GM23338 (cell line): ENCODE results near the gene DENND5A. TPM values are rescaled to one million over a fixed set of nuclear protein-coding genes. Genes with fewer than 3 reads are reported as not detected.

ENCODE experiments used
- ATAC-seq: fragments of 200-7000 bp; cut with Tn5 transposase; 3 replicates; pipeline ENCODE4 v1.9.1; 2020
- DNase-seq: peaks from one replicate; pipeline ENCODE4 v3.0.0-alpha.2; 2015; ENCODE audit warnings: low spot score
- H2AFZ ChIP-seq: fragments of 200-600 bp; sonication (generic); 2 replicates; pipeline ENCODE4 v1.8.0; 2016; ENCODE audit warnings: antibody characterized with exemption, mild to moderate bottlenecking, moderate library complexity
- H3F3A ChIP-seq: fragments of 200-600 bp; sonication (generic); replicated peaks from 2 replicates; pipeline ENCODE4 v1.8.0; 2017; ENCODE audit warnings: antibody characterized with exemption, mixed run types, low read depth
- H3K27ac ChIP-seq: fragments of 200-600 bp; sonication (generic); 2 replicates; pipeline ENCODE4 v1.6.1; 2016; ENCODE audit warnings: low read depth
- H3K27me3 ChIP-seq: fragments of 200-600 bp; sonication (generic); 2 replicates; pipeline ENCODE4 v1.8.0; 2016; ENCODE audit warnings: mild to moderate bottlenecking, mixed run types, moderate library complexity; ENCODE audit not compliant: insufficient read depth
- H3K36me3 ChIP-seq: fragments of 200-600 bp; sonication (generic); 2 replicates; pipeline ENCODE4 v1.8.0; 2016; ENCODE audit warnings: mild to moderate bottlenecking; ENCODE audit not compliant: insufficient read depth
- H3K4me1 ChIP-seq: fragments of 200-600 bp; sonication (generic); 2 replicates; pipeline ENCODE4 v1.8.0; 2016; ENCODE audit warnings: mild to moderate bottlenecking, moderate library complexity; ENCODE audit not compliant: insufficient read depth
- H3K4me2 ChIP-seq: fragments of 200-600 bp; sonication (generic); 2 replicates; pipeline ENCODE4 v1.7.1; 2017; ENCODE audit warnings: mixed run types
- H3K4me3 ChIP-seq: fragments of 200-600 bp; sonication (generic); 2 replicates; pipeline ENCODE4 v1.6.1; 2016; ENCODE audit warnings: mixed run types
- H3K79me2 ChIP-seq: fragments of 200-600 bp; sonication (generic); replicated peaks from 2 replicates; pipeline ENCODE4 v1.8.0; 2017; ENCODE audit warnings: mild to moderate bottlenecking; ENCODE audit not compliant: insufficient read depth
- H3K9me2 ChIP-seq: fragments of 200-600 bp; sonication (generic); 2 replicates; pipeline ENCODE4 v1.8.0; 2017; ENCODE audit not compliant: insufficient read depth
- H4K20me1 ChIP-seq: fragments of 200-600 bp; sonication (generic); replicated peaks from 2 replicates; pipeline ENCODE4 v1.8.0; 2017; ENCODE audit warnings: mild to moderate bottlenecking; ENCODE audit not compliant: insufficient read depth
- H3K27ac Mint-ChIP-seq: 2 replicates; pipeline ENCODE4 v1.8.0; 2020; ENCODE audit warnings: inconsistent platforms, mild to moderate bottlenecking, moderate library complexity, mixed read lengths
- H3K27me3 Mint-ChIP-seq: 3 replicates; pipeline ENCODE4 v1.8.0; 2022; ENCODE audit warnings: low read depth, mild to moderate bottlenecking, moderate library complexity, mixed read lengths, inconsistent platforms; ENCODE audit not compliant: insufficient read depth, poor library complexity
- H3K36me3 Mint-ChIP-seq: 3 replicates; pipeline ENCODE4 v1.8.0; 2021; ENCODE audit warnings: low read depth, mild to moderate bottlenecking, inconsistent platforms, moderate library complexity, mixed read lengths
- H3K4me1 Mint-ChIP-seq: 3 replicates; pipeline ENCODE4 v1.8.0; 2020; ENCODE audit warnings: mild to moderate bottlenecking, inconsistent platforms, mixed read lengths
- H3K4me3 Mint-ChIP-seq: 3 replicates; pipeline ENCODE4 v1.8.0; 2021; ENCODE audit warnings: moderate library complexity, mild to moderate bottlenecking, inconsistent platforms, mixed read lengths
- H3K9me3 Mint-ChIP-seq: 3 replicates; pipeline ENCODE4 v1.8.0; 2020; ENCODE audit warnings: moderate library complexity, mild to moderate bottlenecking, inconsistent platforms, mixed read lengths
- CTCF ChIP-seq, 2 experiments: fragments of 200-600 bp in 1 of 2; sonication (generic) in 1 of 2; conservative IDR thresholded peaks; 2 replicates each; pipeline versions ENCODE4 v1.5.1 to v1.6.1; 2016 to 2017; ENCODE audit warnings: antibody characterized with exemption in 2 of 2, low read depth in 2 of 2, mild to moderate bottlenecking in 2 of 2, moderate library complexity in 1 of 2
- ETS1 ChIP-seq: IDR thresholded peaks from 2 replicates; pipeline ENCODE4 v1.6.1; 2016; ENCODE audit warnings: antibody characterized with exemption
- EZH2phosphoT487 ChIP-seq: fragments of 200-600 bp; sonication (generic); IDR thresholded peaks from one replicate; pipeline ENCODE4 v1.8.1; 2018; ENCODE audit warnings: antibody characterized with exemption; ENCODE audit not compliant: unreplicated experiment
- REST ChIP-seq: IDR thresholded peaks from one replicate; pipeline ENCODE4 v1.6.1; 2018; ENCODE audit warnings: antibody characterized with exemption; ENCODE audit not compliant: unreplicated experiment
- STAT1 ChIP-seq: IDR thresholded peaks from one replicate; pipeline ENCODE4 v1.6.1; 2016; ENCODE audit warnings: antibody characterized with exemption; ENCODE audit not compliant: unreplicated experiment
- polyA plus RNA-seq: library from polyadenylated mRNA; unstranded; fragments of >200 nt; fragmentation: Nextera tagmentation; extraction: Ambion mirVana; gene quantifications from 2 replicates; pipeline ENCODE4 v1.2.1, GENCODE V29; 2016
- total RNA-seq: library from RNA; depleted of rRNA; stranded (reverse); fragments of >200 nt; shearing (Covaris generic); gene quantifications from 2 replicates; pipeline ENCODE4 v1.2.3, GENCODE V29; 2014

DENND5A gene
- total and polyA plus RNA-seq, 2 experiments from 2014 or later = 28.1 to 56.3 TPM

- TF ChIP-seq CTCF (conservative IDR thresholded peaks at IDR 0.05; ENCODE audit: low read depth in 2 of 2) = no peak
- TF ChIP-seq EZH2phosphoT487 = no peak
- TF ChIP-seq REST = no peak
- TF ChIP-seq ETS1 = no peak
- TF ChIP-seq STAT1 = no peak
- no peak overlapping the region for H2AFZ ChIP-seq
- no peaks in the 10 kb centered on the region for H3F3A ChIP-seq
- no peak overlapping the region for H3K4me2 ChIP-seq
- no peaks in the 10 kb centered on the region for H3K9me3 Mint-ChIP-seq
- peaks cover 2% of the 10 kb centered on the region for H3K27me3 Mint-ChIP-seq
- H3K4me1 Mint-ChIP-seq = no peaks in the 10 kb centered on the region
- peaks cover 11% of the 10 kb centered on the region for H3K36me3 Mint-ChIP-seq
- H3K9me2 ChIP-seq = no peaks in the 10 kb centered on the region
- H3K4me3 ChIP-seq = no peak overlapping the region
- no peak for ATAC-seq
- no peak overlapping the region for H3K4me3 Mint-ChIP-seq
- no peaks in the 10 kb centered on the region for H3K27me3 ChIP-seq
- H3K27ac ChIP-seq = no peak overlapping the region
- no peak overlapping the region for H3K27ac Mint-ChIP-seq
- no peak for DNase-seq
- peaks cover 10% of the 10 kb centered on the region for H3K36me3 ChIP-seq
- no peaks in the 10 kb centered on the region for H3K4me1 ChIP-seq
- no peaks in the 10 kb centered on the region; the same call in 1 of the 2 replicates for H4K20me1 ChIP-seq
- H3K79me2 ChIP-seq = no peaks in the 10 kb centered on the region
Measured at GRCh38 chr11:9153651-9154050, 111.5 kb downstream of the DENND5A start.

- Mint-ChIP-seq H3K9me3 (no peaks in the 10 kb centered on the region), H3K4me3 (no peak overlapping the region), H3K4me1 (no peaks in the 10 kb centered on the region), H3K36me3 (peaks cover 25% of the 10 kb centered on the region), H3K27ac (no peak overlapping the region), H3K27me3 (no peaks in the 10 kb centered on the region)
- H3K27me3 ChIP-seq = no peaks in the 10 kb centered on the region
- no peak overlapping the region for H3K27ac ChIP-seq
- ATAC-seq (no peak), DNase-seq (no peak)
- H4K20me1 ChIP-seq = no peaks in the 10 kb centered on the region; the same call in 1 of the 2 replicates
- no peak overlapping the region for H2AFZ ChIP-seq
- TF ChIP-seq EZH2phosphoT487 (no peak), CTCF (conservative IDR thresholded peaks at IDR 0.05; ENCODE audit: low read depth in 2 of 2) (no peak)
- no peaks in the 10 kb centered on the region for H3K79me2 ChIP-seq
- peaks cover 14% of the 10 kb centered on the region for H3K36me3 ChIP-seq
- no peaks in the 10 kb centered on the region for H3K9me2 ChIP-seq
- no peak overlapping the region for H3K4me3 ChIP-seq
- no peaks in the 10 kb centered on the region for H3F3A ChIP-seq
- H3K4me1 ChIP-seq = no peaks in the 10 kb centered on the region
- H3K4me2 ChIP-seq = no peak overlapping the region
Measured at GRCh38 chr11:9151631-9152030, 113.5 kb downstream of the DENND5A start.
